Natural killer cell (primary cell): ENCODE results near the gene MCMBP. TPM values are rescaled to one million over a fixed set of nuclear protein-coding genes. Genes with fewer than 3 reads are reported as not detected.
"Not testable (repeated sequence)": the region's sequence is repeated elsewhere in the genome, so short reads cannot be mapped to it uniquely, and the experiment has no call there.

ENCODE experiments used
- ATAC-seq, 3 donors: fragments of 150-1000 bp in 2 of 3; fragments of 200-7000 bp in 1 of 3; cut with Tn5 transposase; 1 replicate in 1 of 3; 2 replicates in 2 of 3; pipeline ENCODE4 v1.10.0; 2021; ENCODE audit warnings: mild to moderate bottlenecking in 2 of 3, moderate library complexity in 2 of 3
- DNase-seq, 2 donors: peaks; one replicate each; pipeline versions ENCODE4 v3.0.0 to v3.0.0-alpha.2; 2013 to 2021; ENCODE audit warnings: mixed read lengths in 1 of 2
- H3K27ac ChIP-seq: one replicate; pipeline ENCODE4 v1.5.1; 2013; ENCODE audit warnings: mild to moderate bottlenecking, low read length
- H3K27me3 ChIP-seq: one replicate; pipeline ENCODE4 v1.6.1; 2013; ENCODE audit warnings: low read length; ENCODE audit not compliant: control insufficient read depth, insufficient read depth
- H3K36me3 ChIP-seq: one replicate; pipeline ENCODE4 v1.6.1; 2013; ENCODE audit warnings: low read length; ENCODE audit not compliant: control insufficient read depth, insufficient read depth
- H3K4me1 ChIP-seq: one replicate; pipeline ENCODE4 v1.6.1; 2013; ENCODE audit warnings: low read length; ENCODE audit not compliant: control insufficient read depth, insufficient read depth
- H3K4me3 ChIP-seq: one replicate; pipeline ENCODE4 v1.5.1; 2013; ENCODE audit warnings: low read length
- H3K9me3 ChIP-seq: one replicate; pipeline ENCODE4 v1.6.1; 2013; ENCODE audit warnings: low read length; ENCODE audit not compliant: control insufficient read depth, insufficient read depth
- H3K27ac Mint-ChIP-seq, 2 donors: one replicate each; pipeline ENCODE4 v1.8.0; 2022; ENCODE audit warnings: mild to moderate bottlenecking in 2 of 2, mixed read lengths in 2 of 2, moderate library complexity in 1 of 2
- H3K27me3 Mint-ChIP-seq, 2 donors: one replicate each; pipeline ENCODE4 v1.8.0; 2022; ENCODE audit warnings: low read depth in 2 of 2, mixed read lengths in 2 of 2
- H3K36me3 Mint-ChIP-seq: one replicate; pipeline ENCODE4 v1.8.0; 2022; ENCODE audit warnings: mixed read lengths
- H3K4me1 Mint-ChIP-seq, 2 donors: one replicate each; pipeline ENCODE4 v1.8.0; 2022; ENCODE audit warnings: mixed read lengths in 2 of 2
- H3K4me3 Mint-ChIP-seq: one replicate; pipeline ENCODE4 v1.8.0; 2022; ENCODE audit warnings: mild to moderate bottlenecking, moderate library complexity, mixed read lengths
- H3K9me3 Mint-ChIP-seq, 2 donors: one replicate each; pipeline ENCODE4 v1.8.0; 2022; ENCODE audit warnings: mixed read lengths in 2 of 2
- WGBS: methylation state at CpG from one replicate; pipeline ENCODE4 v1.1.7; 2013; ENCODE audit warnings: missing lambda C conversion rate; ENCODE audit not compliant: insufficient coverage; 5-methylcytosine and 5-hydroxymethylcytosine counted together
- intact Hi-C: fragments of 100-400 bp; cut with micrococcal nuclease; formaldehyde crosslinking; loops from one replicate; pipeline ENCODE4 v1.14.2; 2022
- total RNA-seq, 4 donors: library from RNA; stranded (reverse); fragments of 120-200 nt in 1 of 4; gene quantifications; one replicate each; pipeline versions ENCODE4 v1.2.3 to v1.2.4, GENCODE V29; 2013 to 2022
- TF ChIP-seq, protein P1 (sequence below): fragments of 200-600 bp; IDR thresholded peaks from one replicate; pipeline ENCODE4 v1.8.0; 2022; ENCODE audit warnings: antibody characterized with exemption

MCMBP gene
- total RNA-seq, 3 donors from 2014 or later (not counting 1 experiment from before 2014, with no cell fraction given) = 26.4 to 39.2 (median 28.6) TPM

DNA sequence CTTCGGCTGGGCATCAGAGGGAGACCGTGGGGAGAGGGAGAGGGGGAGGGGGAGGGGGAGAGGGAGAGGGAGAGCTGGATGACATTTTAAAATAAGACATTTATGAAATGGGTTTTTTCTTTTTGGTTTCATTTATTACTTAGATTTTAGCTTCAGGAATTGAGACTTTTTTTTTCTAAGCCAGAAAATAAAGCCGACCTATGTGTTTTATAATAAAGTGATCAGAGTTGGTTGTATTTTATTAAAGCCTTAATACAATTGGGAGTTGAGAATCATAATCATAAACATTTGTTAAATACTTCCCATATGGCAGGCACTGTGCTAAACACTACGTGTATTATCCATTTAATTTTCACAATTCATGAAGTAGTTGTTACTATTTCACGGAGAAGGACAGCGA, 76.6 kb downstream of the MCMBP start:
- H3K9me3 ChIP-seq = no peaks in the 10 kb centered on the region
- no peak for DNase-seq
- Mint-ChIP-seq H3K36me3 (peaks cover 7% of the 10 kb centered on the region), H3K27ac (no peak overlapping the region), H3K4me1 (peaks cover 0 to 8% of the 10 kb centered on the region in 2 donors), H3K9me3 (no peaks in the 10 kb centered on the region), H3K27me3 (no peaks in the 10 kb centered on the region), H3K4me3 (no peak overlapping the region)
- intact Hi-C loops = no loop called here
- 95% methylated on average over 3 of the region's 6 CpGs for WGBS
- no peaks in the 10 kb centered on the region for H3K27me3 ChIP-seq
- TF ChIP-seq, protein P1, sequence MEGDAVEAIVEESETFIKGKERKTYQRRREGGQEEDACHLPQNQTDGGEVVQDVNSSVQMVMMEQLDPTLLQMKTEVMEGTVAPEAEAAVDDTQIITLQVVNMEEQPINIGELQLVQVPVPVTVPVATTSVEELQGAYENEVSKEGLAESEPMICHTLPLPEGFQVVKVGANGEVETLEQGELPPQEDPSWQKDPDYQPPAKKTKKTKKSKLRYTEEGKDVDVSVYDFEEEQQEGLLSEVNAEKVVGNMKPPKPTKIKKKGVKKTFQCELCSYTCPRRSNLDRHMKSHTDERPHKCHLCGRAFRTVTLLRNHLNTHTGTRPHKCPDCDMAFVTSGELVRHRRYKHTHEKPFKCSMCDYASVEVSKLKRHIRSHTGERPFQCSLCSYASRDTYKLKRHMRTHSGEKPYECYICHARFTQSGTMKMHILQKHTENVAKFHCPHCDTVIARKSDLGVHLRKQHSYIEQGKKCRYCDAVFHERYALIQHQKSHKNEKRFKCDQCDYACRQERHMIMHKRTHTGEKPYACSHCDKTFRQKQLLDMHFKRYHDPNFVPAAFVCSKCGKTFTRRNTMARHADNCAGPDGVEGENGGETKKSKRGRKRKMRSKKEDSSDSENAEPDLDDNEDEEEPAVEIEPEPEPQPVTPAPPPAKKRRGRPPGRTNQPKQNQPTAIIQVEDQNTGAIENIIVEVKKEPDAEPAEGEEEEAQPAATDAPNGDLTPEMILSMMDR = no peak
- ATAC-seq = no peak
- H3K4me3 ChIP-seq = no peak overlapping the region
- no peaks in the 10 kb centered on the region for H3K4me1 ChIP-seq
- H3K27ac ChIP-seq = no peak overlapping the region
- H3K36me3 ChIP-seq = peaks cover 2% of the 10 kb centered on the region

DNA sequence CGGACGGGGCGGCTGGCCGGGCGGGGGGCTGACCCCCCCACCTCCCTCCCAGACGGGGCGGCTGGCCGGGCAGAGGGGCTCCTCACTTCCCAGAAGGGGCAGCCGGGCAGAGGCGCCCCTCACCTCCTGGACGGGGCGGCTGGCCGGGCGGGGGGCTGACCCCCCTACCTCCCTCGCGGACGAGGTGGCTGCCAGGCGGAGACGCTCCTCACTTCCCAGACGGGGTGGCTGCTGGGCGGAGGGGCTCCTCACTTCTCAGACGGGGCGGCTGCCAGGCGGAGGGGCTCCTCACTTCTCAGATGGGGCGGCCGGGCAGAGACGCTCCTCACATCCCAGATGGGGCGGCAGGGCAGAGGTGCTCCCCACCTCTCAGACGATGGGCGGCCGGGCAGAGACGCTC, 77.5 kb downstream of the MCMBP start:
- H3K36me3 ChIP-seq, H3K27me3 Mint-ChIP-seq, H3K27ac Mint-ChIP-seq, H3K4me1 Mint-ChIP-seq, DNase-seq, H3K27me3 ChIP-seq, H3K4me3 Mint-ChIP-seq, H3K4me1 ChIP-seq, H3K4me3 ChIP-seq, intact Hi-C loops, ATAC-seq, H3K9me3 Mint-ChIP-seq, H3K9me3 ChIP-seq, H3K36me3 Mint-ChIP-seq, H3K27ac ChIP-seq: not testable (repeated sequence)
- 99% methylated on average over 21 of the region's 32 CpGs for WGBS

DNA sequence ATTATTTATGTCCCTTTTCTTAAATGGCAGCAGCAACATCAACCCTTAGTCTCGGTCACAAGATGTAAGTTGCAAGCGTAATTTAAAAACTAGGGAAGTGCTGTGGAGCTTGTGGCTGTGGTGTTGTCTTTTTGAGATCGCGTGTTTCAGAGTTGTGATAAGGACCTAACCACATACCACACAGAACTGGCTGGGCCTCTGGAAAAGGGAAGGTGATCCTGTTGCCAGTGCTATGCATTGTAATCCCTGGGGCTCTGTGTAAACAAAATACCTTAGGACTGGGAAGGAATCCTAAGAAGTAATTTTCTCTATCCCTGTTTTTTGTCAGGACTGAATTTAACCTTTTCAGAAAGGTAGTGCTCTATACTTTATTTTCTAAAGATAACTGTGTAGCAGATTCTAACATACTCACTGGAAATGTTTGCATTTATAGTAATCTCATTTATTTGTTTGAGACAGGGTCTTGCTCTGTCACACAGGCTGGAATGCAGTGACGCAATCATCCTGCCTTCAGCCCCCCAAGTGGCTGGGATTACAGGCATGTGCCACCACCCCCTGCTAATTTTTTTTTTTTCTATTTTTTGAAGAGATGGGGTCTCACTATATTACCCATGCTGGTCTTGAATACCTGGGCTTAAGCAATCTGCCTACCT, 86.4 kb downstream of the MCMBP start:
- H3K4me1 ChIP-seq = peaks cover 13% of the 10 kb centered on the region
- TF ChIP-seq, protein P1 = no peak
- Mint-ChIP-seq H3K9me3 (no peaks in the 10 kb centered on the region), H3K36me3 (no peaks in the 10 kb centered on the region), H3K27ac (no peak overlapping the region), H3K4me3 (peak overlapping the region; percentile 38), H3K4me1 (peaks cover 24 to 34% of the 10 kb centered on the region in 2 donors), H3K27me3 (no peaks in the 10 kb centered on the region)
- H3K9me3 ChIP-seq = no peaks in the 10 kb centered on the region
- H3K36me3 ChIP-seq = no peaks in the 10 kb centered on the region
- 100% methylated on average over 1 of the region's 5 CpGs for WGBS
- H3K4me3 ChIP-seq = no peak overlapping the region
- intact Hi-C loops = no loop called here
- H3K27me3 ChIP-seq = no peaks in the 10 kb centered on the region
- ATAC-seq (peak; percentile 42 to 65 (median 62)), DNase-seq (peak in 1 of 2 donors; percentile 9)
- H3K27ac ChIP-seq = no peak overlapping the region

DNA sequence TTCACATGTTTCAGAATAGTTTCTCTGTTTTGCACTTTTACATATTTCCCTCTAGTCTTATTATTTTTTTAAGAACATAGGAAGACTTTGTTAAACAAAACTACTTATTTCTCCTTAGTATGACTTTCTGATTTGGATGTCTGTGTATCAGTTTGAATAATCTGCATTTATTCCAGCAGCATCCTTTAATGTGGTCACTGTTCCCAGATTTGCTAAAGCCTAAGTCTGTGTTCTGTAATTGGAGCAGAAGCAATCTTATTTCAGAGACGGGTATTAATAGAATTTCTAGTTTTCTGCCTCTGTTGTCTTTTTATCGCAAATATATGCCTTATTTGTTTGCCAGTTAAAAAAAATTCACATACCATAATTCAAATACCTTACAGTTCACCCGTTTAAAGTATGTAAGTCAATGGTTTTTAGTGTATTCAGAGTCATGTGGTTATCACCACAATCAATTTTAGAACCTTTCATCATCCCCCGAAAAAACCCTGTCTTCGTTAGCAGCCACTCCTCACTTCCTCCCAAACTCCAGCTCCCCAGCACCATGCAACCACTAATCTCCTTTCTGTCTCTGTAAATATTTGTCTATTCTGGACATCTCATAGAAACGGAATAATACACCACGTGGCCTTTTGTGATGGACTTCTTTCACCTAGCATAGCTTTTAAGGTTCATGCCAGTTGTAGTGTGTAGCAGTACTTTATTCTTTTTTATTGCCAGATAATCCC, 88.1 kb downstream of the MCMBP start:
- DNase-seq (peak in 1 of 2 donors; percentile 46), ATAC-seq (peak; percentile 56 to 78 (median 70))
- H3K4me3 Mint-ChIP-seq = peak overlapping the region; percentile 74
- H3K36me3 ChIP-seq = no peaks in the 10 kb centered on the region
- H3K27ac ChIP-seq = no peak overlapping the region
- H3K9me3 Mint-ChIP-seq = no peaks in the 10 kb centered on the region
- H3K9me3 ChIP-seq = no peaks in the 10 kb centered on the region
- no peaks in the 10 kb centered on the region for H3K36me3 Mint-ChIP-seq
- no peak overlapping the region for H3K4me3 ChIP-seq
- H3K4me1 Mint-ChIP-seq = peaks cover 24 to 34% of the 10 kb centered on the region in 2 donors
- TF ChIP-seq, protein P1 = no peak
- no peaks in the 10 kb centered on the region for H3K27me3 Mint-ChIP-seq
- H3K27ac Mint-ChIP-seq = peak overlapping the region; percentile 3 to 44
- H3K27me3 ChIP-seq = no peaks in the 10 kb centered on the region
- WGBS = 0% methylated on average over 3 of the region's 7 CpGs
- peaks cover 13% of the 10 kb centered on the region for H3K4me1 ChIP-seq
- intact Hi-C loops = no loop called here
